ENCODE data around the gene GDI1. TPM values are rescaled to one million over a fixed set of nuclear protein-coding genes. Genes with fewer than 3 reads are reported as not detected.

Gene GDI1
- total and polyA plus RNA-seq, 9 of the 15 experiments (the other 6 are each of a cell fraction or from before 2014, with no cell fraction given), result 0.97 to 82.6 (median 37.5) TPM

- no peak for TF ChIP-seq HMG20B (CRISPR knock-in tag; IDR thresholded peaks at IDR 0.05)
- TF ChIP-seq SIX5 (IDR thresholded peaks at IDR 0.05; ENCODE audit: borderline replicate concordance in 1 of 2, insufficient read depth in 1 of 2, low read depth in 1 of 2, low read length in 2 of 2), result no peak
- TF ChIP-seq ZNF274 (IDR thresholded peaks at IDR 0.05; ENCODE audit: borderline replicate concordance, low read depth, low read length), result no peak
- TF ChIP-seq CREB1 (IDR thresholded peaks at IDR 0.05), result no peak; the same call in 1 of the 2 replicates
- TF ChIP-seq CREB1 (CRISPR knock-in tag; IDR thresholded peaks at IDR 0.05), result no peak
- no peak for TF ChIP-seq E2F6 (IDR thresholded peaks at IDR 0.05; ENCODE audit: borderline replicate concordance in 1 of 2, extremely low read depth in 1 of 2, insufficient read depth in 1 of 2, insufficient read length in 1 of 2, low read depth in 1 of 2, low read length in 1 of 2, poor library complexity in 1 of 2, severe bottlenecking in 1 of 2)
- no peak for TF ChIP-seq ETV1 (tag; conservative IDR thresholded peaks at IDR 0.05; ENCODE audit: low read depth)
- no peak for TF ChIP-seq ZBTB26 (CRISPR knock-in tag; IDR thresholded peaks at IDR 0.05)
- no peak for TF ChIP-seq RBM22 (IDR thresholded peaks at IDR 0.05; ENCODE audit: low read depth, low read length, poor library complexity, severe bottlenecking)
- no peak for TF ChIP-seq ZNF239 (CRISPR knock-in tag; IDR thresholded peaks at IDR 0.05)
- peak; percentile 94 for TF ChIP-seq EGR1 (conservative IDR thresholded peaks at IDR 0.05)
- no peak for TF ChIP-seq ZNF41 (CRISPR knock-in tag; conservative IDR thresholded peaks at IDR 0.05)
- TF ChIP-seq ZNF398 (CRISPR knock-in tag; IDR thresholded peaks at IDR 0.05), result no peak
- TF ChIP-seq CTBP1 (IDR thresholded peaks at IDR 0.05; ENCODE audit: borderline replicate concordance), result peak; percentile 30; the same call in 1 of the 2 replicates
- TF ChIP-seq SRSF1 (IDR thresholded peaks at IDR 0.05; ENCODE audit: low read depth, low read length), result no peak
- no peak for TF ChIP-seq TFAM (CRISPR knock-in tag; conservative IDR thresholded peaks at IDR 0.05)
- peak; percentile 64 for TF ChIP-seq NCOR1 (IDR thresholded peaks at IDR 0.05)
- no peak for TF ChIP-seq TCF7 (IDR thresholded peaks at IDR 0.05; ENCODE audit: borderline replicate concordance)
- no peak for TF ChIP-seq FOS (IDR thresholded peaks at IDR 0.05; ENCODE audit: extremely low read depth, insufficient read length)
- TF ChIP-seq PHTF2 (CRISPR knock-in tag; IDR thresholded peaks at IDR 0.05), result no peak
- TF ChIP-seq NFE2L1 (tag; IDR thresholded peaks at IDR 0.05; ENCODE audit: borderline replicate concordance, low read depth), result no peak
Observed at GRCh38 chrX:154486396-154487207, 49.6 kb downstream of the GDI1 start, which contains the start of gene UBL4A (continued).
